HepG2 (cell line): ENCODE measurements around the gene PPP2R2D. TPM values are rescaled to one million over a fixed set of nuclear protein-coding genes. Genes with fewer than 3 reads are reported as not detected.

Source experiments
- ATAC-seq: fragments of 200-7000 bp; cut with Tn5 transposase; 3 replicates; pipeline ENCODE4 v1.9.1; 2020; ENCODE audit warnings: mild to moderate bottlenecking, moderate library complexity
- BruUV-seq: library from RNA; stranded (reverse); fragments of 400-500 nt; replicated peaks from 2 replicates; lab custom pipeline; 2021; lab: Mats Ljungman, UMichigan
- CTCF ChIA-PET: fragments of 300-600 bp; formaldehyde crosslinking; extraction: SDS; loops from one replicate; lab custom pipeline; 2021; ENCODE audit warnings: low total read pairs, inconsistent platforms, low intra/inter-chr PET ratio; lab: Yijun Ruan, JAX
- POLR2A ChIA-PET: fragments of 350-600 bp; sonication (Branson Sonifier 250); formaldehyde crosslinking; loops from one replicate; lab custom pipeline; 2020; ENCODE audit warnings: antibody characterized with exemption, inconsistent platforms; lab: Yijun Ruan, JAX
- DNase-seq: peaks from one replicate; pipeline ENCODE4 v3.0.0-alpha.2; 2015; ENCODE audit warnings: low spot score
- FAIRE-seq: peaks from 3 replicates; lab custom pipeline; 2011; peaks lifted over from hg19 to GRCh38; lab: Jason Lieb, UNC
- H2AFZ ChIP-seq: one replicate; pipeline ENCODE4 v1.6.1; 2011; ENCODE audit warnings: low read length, inconsistent platforms
- H3K27ac ChIP-seq: fragments of 300-600 bp; 3 replicates; pipeline ENCODE4 v1.8.0; 2011; ENCODE audit warnings: mixed run types, mild to moderate bottlenecking, mixed read lengths, low read length, inconsistent platforms; ENCODE audit not compliant: insufficient read depth; ENCODE audit errors: extremely low read length
- H3K27me3 ChIP-seq, 2 experiments: fragments of 200-600 bp in 1 of 2; 2 replicates in 1 of 2; 3 replicates in 1 of 2; pipeline versions ENCODE4 v1.6.0 to v1.8.0; 2011; ENCODE audit warnings: low read length in 2 of 2, mild to moderate bottlenecking in 2 of 2, moderate library complexity in 2 of 2, inconsistent platforms in 1 of 2; ENCODE audit not compliant: insufficient read depth in 2 of 2, control insufficient read depth in 1 of 2
- H3K36me3 ChIP-seq, 2 experiments: fragments of 200-600 bp in 1 of 2; replicated peaks in 1 of 2; 2 replicates in 1 of 2; 3 replicates in 1 of 2; pipeline versions ENCODE4 v1.5.1 to v1.8.0; 2011; ENCODE audit warnings: low read length in 2 of 2, inconsistent platforms in 1 of 2; ENCODE audit not compliant: insufficient read depth in 2 of 2, control insufficient read depth in 1 of 2
- H3K4me1 ChIP-seq: 2 replicates; pipeline ENCODE4 v1.5.1; 2012; ENCODE audit warnings: low read length, inconsistent platforms; ENCODE audit not compliant: insufficient read depth
- H3K4me2 ChIP-seq: 2 replicates; pipeline ENCODE4 v1.6.0; 2011; ENCODE audit warnings: low read depth, low read length, inconsistent platforms
- H3K4me3 ChIP-seq, 3 experiments: fragments of 200-600 bp in 1 of 3; sonication (generic), shearing (Covaris generic) in 1 of 3; replicated peaks in 1 of 3; 2 replicates each; pipeline ENCODE4 v1.5.1; 2011 to 2016; ENCODE audit warnings: low read length in 3 of 3, inconsistent platforms in 2 of 3, low read depth in 2 of 3, mild to moderate bottlenecking in 2 of 3, control low read depth in 1 of 3, mixed read lengths in 1 of 3; ENCODE audit not compliant: insufficient read depth in 1 of 3
- H3K79me2 ChIP-seq: one replicate; pipeline ENCODE4 v1.6.1; 2011; ENCODE audit warnings: low read length, inconsistent platforms; ENCODE audit not compliant: insufficient read depth
- H3K9ac ChIP-seq: 2 replicates; pipeline ENCODE4 v1.6.0; 2011; ENCODE audit warnings: mild to moderate bottlenecking, low read depth, low read length, inconsistent platforms; ENCODE audit not compliant: insufficient read depth
- H3K9me3 ChIP-seq: 2 replicates; pipeline ENCODE4 v1.5.1; 2012; ENCODE audit warnings: mild to moderate bottlenecking, low read length
- H4K20me1 ChIP-seq: 2 replicates; pipeline ENCODE4 v1.6.0; 2011; ENCODE audit warnings: inconsistent platforms, mild to moderate bottlenecking, low read length, moderate library complexity; ENCODE audit not compliant: insufficient read depth
- ZNF121 ChIP-seq: sonication (generic); formaldehyde crosslinking; IDR thresholded peaks from 2 replicates; pipeline ENCODE4 v1.5.0; 2020; ENCODE audit warnings: mild to moderate bottlenecking, missing genetic modification reagents
- ZNF891 ChIP-seq: sonication (generic); formaldehyde crosslinking; IDR thresholded peaks from 2 replicates; pipeline ENCODE4 v1.5.0; 2020; ENCODE audit warnings: mild to moderate bottlenecking, missing genetic modification reagents
- WGBS: methylation state at CpG from one replicate; pipeline ENCODE4 v1.1.6; 2017; ENCODE audit warnings: low lambda C conversion rate; 5-methylcytosine and 5-hydroxymethylcytosine counted together
- in situ Hi-C: cut with HindIII; loops from 2 replicates; pipeline ENCODE4 v1.10.0; 2017; ENCODE audit warnings: low pct_unique_long_range_greater_than_20kb; ENCODE audit not compliant: extremely low pct_ligation_motif_present
- intact Hi-C: fragments of 100-400 bp; cut with micrococcal nuclease; formaldehyde crosslinking; loops from one replicate; pipeline ENCODE4 v1.10.0; 2022; ENCODE audit not compliant: unreplicated experiment
- polyA plus RNA-seq, 8 experiments: library from polyadenylated mRNA; depleted of rRNA in 3 of 8; stranded (reverse) in 7 of 8; unstranded in 1 of 8; fragments of >200 nt; fragmentation: Illumina TruSeq in 4 of 8; extraction: Trizol in 4 of 8; gene quantifications; 2 replicates each; pipeline versions ENCODE4 v1.2.1 to v1.2.3, GENCODE V29; 2011 to 2016; ENCODE audit warnings: low read depth in 4 of 8, missing spikeins in 1 of 8, mixed read lengths in 1 of 8; ENCODE audit not compliant: insufficient read depth in 1 of 8
- total RNA-seq, 5 experiments: library from RNA; depleted of rRNA; stranded (reverse); fragments of >200 nt; fragmentation: Illumina TruSeq; extraction: Trizol; gene quantifications; 2 replicates each; pipeline ENCODE4 v1.2.3, GENCODE V29; 2016; ENCODE audit warnings: low read depth in 1 of 5
- TF ChIP-seq, protein P1 (sequence below): sonication (generic); formaldehyde crosslinking; conservative IDR thresholded peaks from 2 replicates; pipeline ENCODE4 v1.8.0; 2022; ENCODE audit warnings: mild to moderate bottlenecking, moderate library complexity, missing genetic modification reagents

The PPP2R2D gene
- total and polyA plus RNA-seq, 2 of the 13 experiments (the other 11 are each of a cell fraction or from before 2014, with no cell fraction given): 32.7 to 33.2 TPM

GRCh38 chr10:131938681-131939080 is 37.9 kb downstream of the PPP2R2D start (continued):
- TF ChIP-seq, protein P1, sequence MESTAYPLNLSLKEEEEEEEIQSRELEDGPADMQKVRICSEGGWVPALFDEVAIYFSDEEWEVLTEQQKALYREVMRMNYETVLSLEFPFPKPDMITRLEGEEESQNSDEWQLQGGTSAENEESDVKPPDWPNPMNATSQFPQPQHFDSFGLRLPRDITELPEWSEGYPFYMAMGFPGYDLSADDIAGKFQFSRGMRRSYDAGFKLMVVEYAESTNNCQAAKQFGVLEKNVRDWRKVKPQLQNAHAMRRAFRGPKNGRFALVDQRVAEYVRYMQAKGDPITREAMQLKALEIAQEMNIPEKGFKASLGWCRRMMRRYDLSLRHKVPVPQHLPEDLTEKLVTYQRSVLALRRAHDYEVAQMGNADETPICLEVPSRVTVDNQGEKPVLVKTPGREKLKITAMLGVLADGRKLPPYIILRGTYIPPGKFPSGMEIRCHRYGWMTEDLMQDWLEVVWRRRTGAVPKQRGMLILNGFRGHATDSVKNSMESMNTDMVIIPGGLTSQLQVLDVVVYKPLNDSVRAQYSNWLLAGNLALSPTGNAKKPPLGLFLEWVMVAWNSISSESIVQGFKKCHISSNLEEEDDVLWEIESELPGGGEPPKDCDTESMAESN (CRISPR knock-in tag): no peak

GRCh38 chr10:131942455-131942854 is 41.6 kb downstream of the PPP2R2D start:
- H3K9ac ChIP-seq: no peak overlapping the region
- H2AFZ ChIP-seq: no peak overlapping the region
- H3K4me3 ChIP-seq: no peak overlapping the region
- ATAC-seq (no peak), FAIRE-seq (no peak)
- H3K27ac ChIP-seq: no peak overlapping the region
- intact Hi-C loops: no loop called here
- TF ChIP-seq ZNF891 (CRISPR knock-in tag): no peak
- peak; percentile 67 for TF ChIP-seq ZNF121 (CRISPR knock-in tag)
- TF ChIP-seq, all 625 proteins: peak for 1
- 97% methylated on average over 1 of the region's 1 CpG for WGBS
- Histone ChIP-seq H3K4me2 (no peak overlapping the region), H3K27me3 (no peaks in the 10 kb centered on the region), H3K9me3 (no peaks in the 10 kb centered on the region), H4K20me1 (no peaks in the 10 kb centered on the region; the same call in 1 of the 2 replicates), H3K36me3 (peaks cover 26 to 77% of the 10 kb centered on the region in 2 experiments), H3K79me2 (peaks cover 3% of the 10 kb centered on the region), H3K4me1 (no peaks in the 10 kb centered on the region)
- in situ Hi-C loops: no loop called here
- ChIA-PET POLR2A (no interaction called here), CTCF (no interaction called here)
- no peak for DNase-seq
- BruUV-seq: no TSS peak
